Measurements from ENCODE around the gene PYCR2.
"Not testable (repeated sequence)": the region's sequence is repeated elsewhere in the genome, so short reads cannot be mapped to it uniquely, and the experiment has no call there.

Gene PYCR2

GRCh38 chr1:225942574-225942973 lies 18.5 kb upstream of the PYCR2 start:
- no peak for DNase-seq (ENCODE audit: low spot score)

DNA sequence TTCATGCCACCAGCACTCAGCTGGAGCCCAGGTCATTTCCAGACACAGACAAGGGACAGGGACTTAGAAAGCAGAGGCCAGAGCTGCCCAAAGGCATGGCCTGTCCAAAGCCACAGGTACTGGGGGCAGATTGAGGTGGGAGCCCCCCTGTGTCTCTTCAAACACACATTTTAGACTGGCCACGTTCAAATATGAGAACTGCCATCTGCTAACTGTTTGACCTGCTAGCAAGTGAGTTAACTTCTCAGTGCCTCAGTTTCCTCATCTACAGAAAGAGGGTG lies 17.8 kb upstream of the PYCR2 start:
- DNase-seq (ENCODE audit: low spot score) = no peak

DNA sequence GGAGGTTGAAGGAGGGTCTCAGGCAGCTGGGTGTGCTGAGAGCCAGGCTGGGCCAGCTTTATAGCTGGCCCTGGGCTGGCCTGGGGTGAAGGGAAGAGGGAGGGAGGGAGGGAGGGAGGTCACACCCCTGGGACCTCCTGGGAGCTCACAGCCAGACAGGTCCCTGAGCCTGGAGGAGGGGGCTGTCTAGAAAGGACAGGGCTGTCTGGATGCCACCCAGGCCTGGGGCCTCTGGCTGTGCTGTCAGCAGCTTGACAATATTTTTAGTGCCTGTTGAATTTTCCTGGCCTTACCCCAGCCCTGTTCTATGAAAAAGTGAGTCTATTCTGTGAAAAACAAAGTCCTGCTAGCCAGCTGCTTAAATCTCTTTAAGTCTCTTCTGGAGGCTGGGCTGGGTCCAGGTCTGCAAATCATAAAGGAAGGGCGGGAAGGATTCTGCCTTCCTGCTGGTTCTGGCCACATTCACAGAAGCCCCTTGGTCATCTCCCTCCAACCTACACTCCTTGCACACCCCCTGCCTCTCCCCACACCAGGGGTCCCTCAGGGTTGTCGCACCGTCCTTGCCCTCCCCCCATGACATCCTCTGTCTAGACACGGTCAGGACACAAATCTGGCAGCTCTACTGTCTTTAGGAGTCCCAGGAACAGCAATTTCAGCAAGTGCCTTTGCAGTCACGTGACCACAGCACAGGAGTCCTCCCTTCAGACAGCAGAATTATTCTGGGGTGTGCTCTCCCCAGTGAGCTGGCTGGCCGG lies 17.3 kb upstream of the PYCR2 start, which contains the start of gene LEFTY2:
TSS of gene LEFTY2 (minus strand) at position 34 of the 755 bp plus-strand sequence. CDS start 80 bp downstream, outside the sequence.
- no peak for DNase-seq (ENCODE audit: low spot score)

DNA sequence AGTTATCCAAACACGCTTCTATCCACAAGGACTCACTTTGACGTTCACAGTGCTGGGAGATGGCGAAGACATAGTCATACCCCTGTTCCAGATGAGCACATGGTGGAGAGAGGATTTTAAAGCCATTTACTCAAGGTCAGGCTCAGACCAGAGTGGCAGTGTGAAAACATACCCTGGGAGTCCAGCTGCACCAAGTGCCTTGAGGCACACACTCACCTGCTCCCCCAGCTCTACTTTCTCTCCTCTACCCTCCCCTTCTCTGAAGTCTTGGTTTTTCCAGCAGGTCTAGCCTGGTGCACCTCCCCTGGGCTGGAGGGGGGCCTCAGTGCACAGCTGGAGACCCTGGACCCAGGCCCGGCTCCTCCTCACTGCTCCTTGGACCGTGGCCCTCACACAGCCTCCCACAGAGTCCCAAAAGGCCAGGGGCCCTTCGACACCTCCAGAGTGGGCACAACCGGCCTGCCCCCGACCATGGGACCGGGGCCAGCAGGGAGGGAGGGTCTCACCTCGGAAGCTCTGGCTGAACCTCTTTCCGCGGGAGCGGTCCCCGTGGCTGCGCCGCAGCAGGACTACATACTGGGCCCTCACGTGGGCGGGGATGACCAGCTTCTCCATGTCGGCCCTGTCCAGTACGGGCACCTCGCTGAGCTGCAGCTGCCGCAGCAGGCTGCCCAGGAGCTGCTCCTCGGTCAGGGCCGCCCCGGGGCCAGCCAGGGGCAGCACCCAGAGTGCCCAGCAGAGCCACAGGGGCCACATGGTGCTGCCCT lies 16.5 kb upstream of the PYCR2 start:
- no peak for DNase-seq (ENCODE audit: low spot score)

- not testable (repeated sequence) for DNase-seq (ENCODE audit: low spot score)
These were observed 15.9 kb upstream of the PYCR2 start for GRCh38 chr1:225939939-225940310.

GRCh38 chr1:225939097-225939938 lies 15.3 kb upstream of the PYCR2 start:
- DNase-seq (ENCODE audit: low spot score) = not testable (repeated sequence)

GRCh38 chr1:225937048-225937968 lies 13.3 kb upstream of the PYCR2 start:
- DNase-seq (ENCODE audit: low spot score) = no peak

GRCh38 chr1:225936523-225936922 lies 12.5 kb upstream of the PYCR2 start:
- no peak for DNase-seq (ENCODE audit: low spot score)

DNA sequence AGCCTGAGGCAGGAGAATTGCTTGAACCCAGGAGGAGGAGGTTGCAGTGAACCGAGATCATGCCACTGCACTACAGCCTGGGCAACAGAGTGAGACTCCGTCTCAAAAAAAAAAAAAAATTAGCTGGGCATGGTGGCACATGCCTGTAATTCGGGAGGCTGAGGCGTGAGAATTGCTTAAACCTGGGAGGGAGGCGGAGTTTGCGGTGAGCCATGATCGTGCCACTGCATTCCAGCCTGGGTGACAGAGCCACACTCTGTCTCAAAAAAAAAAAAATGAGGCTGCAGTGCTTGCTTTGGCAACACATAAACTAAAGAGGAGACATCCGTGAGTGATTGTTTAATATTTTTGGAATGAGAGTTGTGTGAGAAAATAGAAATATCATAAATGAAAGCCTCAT lies 12.0 kb upstream of the PYCR2 start:
- not testable (repeated sequence) for DNase-seq (ENCODE audit: low spot score)

GRCh38 chr1:225934711-225935110 lies 10.7 kb upstream of the PYCR2 start:
- no peak for DNase-seq (ENCODE audit: low spot score)

GRCh38 chr1:225933072-225933471 lies 9.0 kb upstream of the PYCR2 start:
- no peak for DNase-seq (ENCODE audit: low spot score)

- DNase-seq (ENCODE audit: low spot score) = no peak
These were observed 7.5 kb upstream of the PYCR2 start for GRCh38 chr1:225931270-225932136.

DNA sequence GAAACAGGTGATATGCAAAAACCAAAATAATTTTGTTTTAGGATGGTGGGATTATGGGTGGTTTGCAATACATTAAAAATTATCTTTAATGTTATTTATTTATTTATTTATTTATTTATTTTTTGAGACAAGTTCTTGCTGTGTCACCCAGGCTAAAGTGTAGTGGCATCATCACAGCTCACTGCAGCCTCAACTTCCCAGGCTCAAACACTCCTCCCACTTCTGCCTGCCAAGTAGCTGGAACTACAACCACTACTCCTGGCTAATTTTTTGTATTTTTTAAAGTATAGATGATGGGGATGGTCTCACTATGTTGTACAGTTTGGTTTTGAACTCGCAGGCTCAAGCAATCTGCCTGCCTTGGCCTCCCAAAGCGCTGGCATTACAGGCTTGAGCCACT lies 6.5 kb upstream of the PYCR2 start:
- DNase-seq (ENCODE audit: low spot score) = no peak

- not testable (repeated sequence) for DNase-seq (ENCODE audit: low spot score)
These were observed 5.4 kb upstream of the PYCR2 start for GRCh38 chr1:225929462-225929861.

DNA sequence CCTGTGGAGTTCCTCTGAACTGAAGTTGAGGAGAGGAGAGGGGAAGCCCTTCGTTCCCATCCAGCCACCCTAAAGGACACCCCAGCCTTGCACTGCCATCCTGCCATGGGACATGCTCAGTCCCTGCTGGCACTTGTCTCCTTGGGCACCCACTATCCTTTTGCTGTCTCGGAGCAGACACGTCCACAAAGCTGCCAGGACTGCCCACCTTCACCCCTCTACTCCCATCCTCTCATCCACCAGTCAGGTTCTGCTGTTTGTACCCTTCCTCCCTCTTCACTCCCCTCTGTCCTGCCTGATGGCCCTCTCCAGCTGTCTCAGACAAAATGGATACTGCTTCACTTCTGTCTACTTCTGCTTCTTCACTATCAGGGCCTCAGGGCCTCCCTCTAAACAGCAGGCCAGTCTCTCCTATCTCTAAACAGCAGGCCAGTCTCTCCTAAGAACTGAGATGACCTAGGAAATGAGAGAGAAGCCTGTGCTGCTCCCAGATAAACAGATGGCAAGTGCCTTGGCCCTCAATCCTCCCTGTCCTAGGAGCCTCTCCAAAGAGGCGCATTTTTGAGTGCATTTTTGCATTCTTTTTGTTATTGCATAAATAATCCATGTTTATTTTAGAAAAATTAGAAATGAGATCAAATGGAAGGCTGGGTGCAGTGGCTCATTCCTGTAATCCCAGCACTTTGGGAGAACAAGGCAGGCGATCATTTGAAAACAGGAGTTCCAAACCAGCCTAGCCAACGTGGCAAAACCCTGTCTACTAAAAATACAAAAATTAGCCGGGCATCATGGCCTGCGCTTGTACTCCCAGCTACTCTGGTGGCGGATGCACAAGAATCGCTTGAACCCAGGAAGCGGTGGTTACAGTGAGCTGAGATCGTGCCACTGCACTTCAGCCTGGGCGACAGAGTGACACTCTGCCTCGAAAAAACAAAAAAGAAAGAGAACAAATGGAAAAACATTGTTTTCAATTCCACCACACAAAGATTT lies 4.4 kb upstream of the PYCR2 start:
- no peak for DNase-seq (ENCODE audit: low spot score)

DNA sequence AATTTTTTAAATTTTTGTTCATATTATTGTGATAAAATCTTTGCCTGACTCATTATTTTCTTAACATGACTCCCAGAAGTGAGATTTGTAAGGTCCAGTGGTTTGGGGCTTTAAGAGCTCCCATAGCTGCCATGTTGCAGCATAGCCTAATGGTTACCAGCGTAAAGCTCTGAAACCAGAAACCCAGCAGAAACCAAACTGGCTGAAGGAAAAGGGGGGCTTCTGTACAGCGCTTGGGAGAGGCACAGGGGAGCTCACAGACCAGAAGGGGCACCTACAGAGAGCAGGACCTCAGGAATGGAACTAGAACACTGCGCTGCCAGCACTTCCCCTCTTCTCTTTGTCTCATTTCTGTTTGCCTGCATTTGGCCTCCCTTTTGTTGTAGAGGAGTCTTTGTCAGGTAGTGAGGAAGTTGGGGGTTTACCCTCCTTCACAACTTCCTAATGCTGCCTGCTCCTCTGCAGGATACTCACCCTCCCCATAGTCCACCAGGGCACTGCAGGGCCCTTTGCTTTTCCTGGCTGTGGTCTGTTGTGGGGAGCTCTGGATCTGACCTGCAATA lies 2.6 kb upstream of the PYCR2 start:
- peak; percentile 46 for DNase-seq (ENCODE audit: low spot score)

- peak; percentile 41 for DNase-seq (ENCODE audit: low spot score)
These were observed 714 bp downstream of the PYCR2 start for GRCh38 chr1:225923381-225923691.

DNA sequence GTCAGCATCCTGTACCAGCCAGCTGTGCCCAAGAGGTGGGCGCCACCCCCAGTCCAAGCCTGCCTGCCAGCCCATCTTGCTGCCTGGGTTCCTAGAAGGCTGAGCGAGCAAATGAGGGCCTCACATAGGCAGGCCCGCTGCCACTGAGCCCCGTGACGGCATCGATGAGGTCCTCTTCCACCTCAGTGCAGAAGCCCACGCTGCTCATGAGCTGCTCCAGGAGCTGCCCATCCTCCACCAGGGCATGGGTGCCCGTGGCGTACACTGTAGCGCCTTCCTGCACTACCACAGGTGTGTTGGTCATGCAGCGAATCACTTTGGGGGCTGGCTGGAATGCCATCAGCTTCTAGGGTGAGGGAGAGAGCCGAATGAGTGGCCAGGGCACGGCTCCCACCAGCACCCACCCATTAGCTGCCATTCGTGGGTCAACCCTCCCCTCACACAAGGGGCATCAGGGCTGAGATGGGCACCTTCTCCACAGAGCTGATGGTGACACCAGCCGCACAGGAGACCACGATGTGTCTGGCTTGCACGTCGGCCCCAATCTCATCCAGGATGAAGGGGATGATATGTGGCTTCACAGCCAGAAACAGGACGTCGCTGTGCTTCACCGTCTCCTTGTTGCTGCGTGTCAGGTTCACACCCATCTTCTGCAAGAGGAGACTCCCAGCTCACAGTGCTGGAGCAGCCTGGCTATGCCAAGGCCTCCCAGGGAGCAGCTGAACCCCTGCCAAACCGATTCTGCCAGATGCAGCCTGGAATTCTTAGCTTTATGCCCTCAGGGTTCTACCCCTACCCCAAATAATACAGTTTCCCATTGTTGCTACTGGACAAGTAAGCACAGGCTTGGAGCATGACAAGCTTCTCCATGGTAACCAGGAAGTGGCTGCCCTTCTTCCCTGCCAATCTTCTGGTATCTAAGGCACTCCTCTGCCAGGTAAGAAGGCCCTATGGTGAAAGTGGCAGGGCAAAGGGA lies 2.0 kb downstream of the PYCR2 start:
- no peak for DNase-seq (ENCODE audit: low spot score)
